Calu3 (cell line): ENCODE results near the gene RANBP3L. TPM values are rescaled to one million over a fixed set of nuclear protein-coding genes. Genes with fewer than 3 reads are reported as not detected.

ENCODE experiments used
- BruUV-seq: library from RNA; stranded (reverse); fragments of 400-500 nt; replicated peaks from 2 replicates; lab custom pipeline; 2021; lab: Mats Ljungman, UMichigan
- CTCF ChIA-PET: fragments of 300-600 bp; sonication (Branson Sonifier 250); formaldehyde crosslinking; loops from one replicate; lab custom pipeline; 2022; ENCODE audit warnings: antibody characterized with exemption; lab: Charles Lee
- DNase-seq: peaks from one replicate; pipeline ENCODE4 v3.0.0; 2022
- H3K27ac Mint-ChIP-seq: one replicate; pipeline ENCODE4 v1.8.0; 2022; ENCODE audit warnings: mixed read lengths; ENCODE audit not compliant: unreplicated experiment
- H3K27me3 Mint-ChIP-seq: one replicate; pipeline ENCODE4 v1.8.0; 2022; ENCODE audit warnings: mixed read lengths; ENCODE audit not compliant: unreplicated experiment
- H3K36me3 Mint-ChIP-seq: one replicate; pipeline ENCODE4 v1.8.0; 2022; ENCODE audit warnings: mild to moderate bottlenecking, moderate library complexity, mixed read lengths; ENCODE audit not compliant: insufficient read depth, unreplicated experiment
- H3K4me1 Mint-ChIP-seq: one replicate; pipeline ENCODE4 v1.8.0; 2022; ENCODE audit warnings: mild to moderate bottlenecking, low read depth, mixed read lengths; ENCODE audit not compliant: unreplicated experiment
- H3K4me3 Mint-ChIP-seq: one replicate; pipeline ENCODE4 v1.8.0; 2022; ENCODE audit warnings: mild to moderate bottlenecking, low read depth, moderate library complexity, mixed read lengths; ENCODE audit not compliant: unreplicated experiment
- H3K9me3 Mint-ChIP-seq: one replicate; pipeline ENCODE4 v1.8.0; 2022; ENCODE audit warnings: low read depth, mixed read lengths; ENCODE audit not compliant: unreplicated experiment
- CTCF ChIP-seq: fragments of 200-600 bp; IDR thresholded peaks from one replicate; pipeline ENCODE4 v1.8.0; 2022; ENCODE audit warnings: antibody characterized with exemption; ENCODE audit not compliant: unreplicated experiment
- intact Hi-C: fragments of 100-400 bp; cut with micrococcal nuclease; formaldehyde crosslinking; loops from one replicate; pipeline ENCODE4 v1.10.0; 2022; ENCODE audit not compliant: unreplicated experiment
- total RNA-seq: library from RNA; stranded (reverse); gene quantifications from 2 replicates; pipeline ENCODE4 v1.2.3, GENCODE V29; 2022

RANBP3L gene
- total RNA-seq, 1 experiment from 2014 or later: not detected

GRCh38 chr5:36227046-36227445 lies 74.7 kb downstream of the RANBP3L start:
- Mint-ChIP-seq H3K4me1 (peaks cover 18% of the 10 kb centered on the region), H3K27me3 (no peaks in the 10 kb centered on the region), H3K27ac (no peak overlapping the region), H3K4me3 (no peak overlapping the region), H3K9me3 (no peaks in the 10 kb centered on the region), H3K36me3 (no peaks in the 10 kb centered on the region)
- intact Hi-C loops: no loop called here
- no peak for DNase-seq
- BruUV-seq: no TSS peak
- CTCF ChIA-PET: interaction anchor here (2.3 kb wide), 1 partner anchor 14 kb away, joined by 10 read pairs; the partner anchor contains the start of gene NADK2
- no peak for TF ChIP-seq CTCF

GRCh38 chr5:36222620-36223019 lies 79.1 kb downstream of the RANBP3L start:
- CTCF ChIA-PET: no interaction called here
- no peak overlapping the region for H3K27ac Mint-ChIP-seq
- no peaks in the 10 kb centered on the region for H3K27me3 Mint-ChIP-seq
- no peak overlapping the region for H3K4me3 Mint-ChIP-seq
- no peak for TF ChIP-seq CTCF
- no peaks in the 10 kb centered on the region for H3K4me1 Mint-ChIP-seq
- H3K36me3 Mint-ChIP-seq: no peaks in the 10 kb centered on the region
- H3K9me3 Mint-ChIP-seq: no peaks in the 10 kb centered on the region
- BruUV-seq: no TSS peak
- intact Hi-C loops: no loop called here
- no peak for DNase-seq

GRCh38 chr5:36217988-36218387 lies 83.7 kb downstream of the RANBP3L start:
- CTCF ChIA-PET: no interaction called here

GRCh38 chr5:36217567-36217966 lies 84.1 kb downstream of the RANBP3L start:
- CTCF ChIA-PET: interaction anchor here (0.6 to 1.1 kb wide), 2 partner anchors 24 to 420 kb away, joined by 3 to 6 read pairs; partner anchors contain the start of gene NADK2
- Mint-ChIP-seq H3K9me3 (no peaks in the 10 kb centered on the region), H3K4me1 (no peaks in the 10 kb centered on the region), H3K27ac (no peak overlapping the region), H3K36me3 (no peaks in the 10 kb centered on the region), H3K4me3 (no peak overlapping the region), H3K27me3 (no peaks in the 10 kb centered on the region)
- no peak for DNase-seq
- no peak for TF ChIP-seq CTCF
- BruUV-seq: no TSS peak
- intact Hi-C loops: no loop called here

More at GRCh38 chr5:36217988-36218387, 83.7 kb downstream of the RANBP3L start:
- intact Hi-C loops: no loop called here
- no peak overlapping the region for H3K4me3 Mint-ChIP-seq
- no TSS peak for BruUV-seq
- TF ChIP-seq CTCF: no peak
- no peaks in the 10 kb centered on the region for H3K9me3 Mint-ChIP-seq
- H3K4me1 Mint-ChIP-seq: no peaks in the 10 kb centered on the region
- H3K36me3 Mint-ChIP-seq: no peaks in the 10 kb centered on the region
- no peak overlapping the region for H3K27ac Mint-ChIP-seq
- no peaks in the 10 kb centered on the region for H3K27me3 Mint-ChIP-seq
- DNase-seq: no peak
